GM12878 (cell line): ENCODE measurements around the gene ZNF22. TPM values are rescaled to one million over a fixed set of nuclear protein-coding genes. Genes with fewer than 3 reads are reported as not detected.

Experiments
- ATAC-seq: fragments of 200-7000 bp; cut with Tn5 transposase; 3 replicates; pipeline ENCODE4 v1.9.1; 2020; ENCODE audit warnings: mild to moderate bottlenecking, moderate library complexity
- BruUV-seq: library from RNA; stranded (reverse); fragments of 400-500 nt; replicated peaks from 2 replicates; lab custom pipeline; 2021; lab: Mats Ljungman, UMichigan
- CTCF ChIA-PET: fragments of 300-600 bp; sonication (Branson Sonifier 250); formaldehyde crosslinking; extraction: SDS; loops from one replicate; lab custom pipeline; 2021; ENCODE audit warnings: inconsistent platforms; lab: Yijun Ruan, JAX
- POLR2A ChIA-PET: fragments of 350-600 bp; formaldehyde crosslinking; extraction: SDS; loops from one replicate; lab custom pipeline; 2021; ENCODE audit warnings: inconsistent platforms; lab: Charles Lee
- RAD21 ChIA-PET: fragments of 300-600 bp; sonication (Branson Sonifier 250); formaldehyde crosslinking; loops from one replicate; lab custom pipeline; 2023; ENCODE audit warnings: antibody characterized with exemption; ENCODE audit not compliant: unreplicated experiment; lab: Charles Lee
- SMC1A ChIA-PET: fragments of 300-600 bp; sonication (Branson Sonifier 250); formaldehyde crosslinking; loops from one replicate; lab custom pipeline; 2023; ENCODE audit not compliant: unreplicated experiment, uncharacterized antibody; lab: Charles Lee
- DNase-seq: peaks from one replicate; pipeline ENCODE4 v3.0.0-alpha.2; 2011; ENCODE audit warnings: low read depth, low spot score
- FAIRE-seq: peaks from 3 replicates; lab custom pipeline; 2011; peaks lifted over from hg19 to GRCh38; lab: Jason Lieb, UNC
- H2AFZ ChIP-seq: 2 replicates; pipeline ENCODE4 v1.6.0; 2011; ENCODE audit warnings: low read depth, low read length, control low read depth; ENCODE audit not compliant: control insufficient read depth
- H3K27ac ChIP-seq: 2 replicates; pipeline ENCODE4 v1.5.1; 2011; ENCODE audit warnings: control low read depth; ENCODE audit not compliant: control insufficient read depth, insufficient read depth
- H3K27me3 ChIP-seq, 2 experiments: replicated peaks in 1 of 2; 2 replicates each; pipeline versions ENCODE4 v1.6.0 to v1.6.1; 2011; ENCODE audit warnings: low read length in 1 of 2; ENCODE audit not compliant: control insufficient read depth in 2 of 2, insufficient read depth in 2 of 2
- H3K36me3 ChIP-seq, 2 experiments: 2 replicates each; pipeline ENCODE4 v1.5.1; 2011; ENCODE audit warnings: low read length in 1 of 2; ENCODE audit not compliant: control insufficient read depth in 2 of 2, insufficient read depth in 2 of 2
- H3K4me1 ChIP-seq: 2 replicates; pipeline ENCODE4 v1.6.1; 2011; ENCODE audit warnings: mild to moderate bottlenecking, low read length, moderate library complexity, mixed read lengths; ENCODE audit not compliant: control insufficient read depth, insufficient read depth
- H3K4me2 ChIP-seq: 2 replicates; pipeline ENCODE4 v1.6.0; 2011; ENCODE audit warnings: control low read depth; ENCODE audit not compliant: control insufficient read depth, insufficient read depth
- H3K4me3 ChIP-seq: fragments of 200-600 bp; sonication (generic); 2 replicates; pipeline ENCODE4 v1.5.1; 2016
- H3K79me2 ChIP-seq: 2 replicates; pipeline ENCODE4 v1.6.0; 2011; ENCODE audit warnings: low read length; ENCODE audit not compliant: control insufficient read depth, insufficient read depth
- H3K9ac ChIP-seq: 2 replicates; pipeline ENCODE4 v1.8.0; 2011; ENCODE audit warnings: low read length, control low read depth, mixed read lengths; ENCODE audit not compliant: control insufficient read depth, insufficient read depth
- H3K9me3 ChIP-seq: replicated peaks from 3 replicates; pipeline ENCODE4 v1.5.1; 2011; ENCODE audit warnings: mild to moderate bottlenecking, low read length; ENCODE audit not compliant: control insufficient read depth, insufficient read depth
- H4K20me1 ChIP-seq: 2 replicates; pipeline ENCODE4 v1.6.0; 2011; ENCODE audit not compliant: control insufficient read depth, insufficient read depth
- CEBPB ChIP-seq, 2 experiments: fragments of 150-350 bp in 1 of 2; IDR thresholded peaks; 2 replicates each; pipeline ENCODE4 v1.6.1; 2012 to 2014; ENCODE audit warnings: low read depth in 2 of 2, low read length in 2 of 2, borderline replicate concordance in 1 of 2, inconsistent platforms in 1 of 2
- CHD4 ChIP-seq: fragments of 200-600 bp; sonication (generic); IDR thresholded peaks from 2 replicates; pipeline ENCODE4 v1.6.1; 2016; ENCODE audit warnings: mild to moderate bottlenecking
- DPF2 ChIP-seq: fragments of 450-650 bp; IDR thresholded peaks from 2 replicates; pipeline ENCODE4 v1.6.1; 2017; ENCODE audit warnings: mild to moderate bottlenecking
- E2F4 ChIP-seq: IDR thresholded peaks from 2 replicates; pipeline ENCODE4 v1.6.1; 2012; ENCODE audit warnings: low read depth, low read length, improper control_type of control experiment
- KDM1A ChIP-seq: fragments of 200-600 bp; sonication (generic); IDR thresholded peaks from 2 replicates; pipeline ENCODE4 v1.6.1; 2016; ENCODE audit warnings: borderline replicate concordance
- MEF2B ChIP-seq: fragments of 450-650 bp; IDR thresholded peaks from 2 replicates; pipeline ENCODE4 v1.6.1; 2018; ENCODE audit warnings: mild to moderate bottlenecking, moderate library complexity; ENCODE audit not compliant: partially characterized antibody, poor library complexity, severe bottlenecking
- NFXL1 ChIP-seq: fragments of 450-650 bp; IDR thresholded peaks from 2 replicates; pipeline ENCODE4 v1.6.1; 2017; ENCODE audit warnings: antibody characterized with exemption, mild to moderate bottlenecking, borderline replicate concordance
- NFYB ChIP-seq: IDR thresholded peaks from 2 replicates; pipeline ENCODE4 v1.6.1; 2011; ENCODE audit warnings: low read depth, mild to moderate bottlenecking, low read length, improper control_type of control experiment, moderate library complexity; ENCODE audit not compliant: insufficient read depth
- NR2C1 ChIP-seq: fragments of 450-650 bp; IDR thresholded peaks from 2 replicates; pipeline ENCODE4 v1.6.1; 2017; ENCODE audit warnings: antibody characterized with exemption, mild to moderate bottlenecking, moderate library complexity
- NRF1 ChIP-seq: conservative IDR thresholded peaks from 2 replicates; pipeline ENCODE4 v1.6.1; 2011; ENCODE audit warnings: mild to moderate bottlenecking, low read depth, low read length, improper control_type of control experiment
- POLR2A ChIP-seq: IDR thresholded peaks from 2 replicates; pipeline ENCODE4 v1.6.1; 2011; ENCODE audit warnings: low read depth, mild to moderate bottlenecking, low read length
- SIX5 ChIP-seq: IDR thresholded peaks from 2 replicates; pipeline ENCODE4 v1.6.1; 2011; ENCODE audit warnings: mild to moderate bottlenecking, low read depth, low read length, moderate library complexity; ENCODE audit not compliant: severe bottlenecking
- SREBF1 ChIP-seq: IDR thresholded peaks from 2 replicates; pipeline ENCODE4 v1.6.1; 2012; ENCODE audit warnings: mild to moderate bottlenecking, low read length
- TBL1XR1 ChIP-seq: IDR thresholded peaks from 2 replicates; pipeline ENCODE4 v1.6.1; 2012; ENCODE audit warnings: low read depth, low read length, improper control_type of control experiment
- ZBED1 ChIP-seq: IDR thresholded peaks from 2 replicates; pipeline ENCODE4 v1.6.1; 2016; ENCODE audit warnings: borderline replicate concordance
- ZNF384 ChIP-seq: IDR thresholded peaks from 2 replicates; pipeline ENCODE4 v1.6.1; 2012; ENCODE audit warnings: low read depth, mild to moderate bottlenecking, low read length, improper control_type of control experiment, borderline replicate concordance
- WGBS: methylation state at CpG from one replicate; pipeline ENCODE4 v1.1.6; 2016; ENCODE audit warnings: low lambda C conversion rate; ENCODE audit not compliant: insufficient replicate concordance, insufficient coverage; ENCODE audit errors: missing lambda C conversion rate; 5-methylcytosine and 5-hydroxymethylcytosine counted together
- in situ Hi-C: fragments of 300-500 bp; cut with MboI; formaldehyde crosslinking; loops from 9 replicates; pipeline ENCODE4 v1.14.3; 2018; ENCODE audit warnings: mixed read lengths
- intact Hi-C: fragments of 100-400 bp; cut with micrococcal nuclease; formaldehyde crosslinking; loops from one replicate; pipeline ENCODE4 v1.14.2; 2022; ENCODE audit not compliant: unreplicated experiment
- polyA plus RNA-seq, 11 experiments: library from polyadenylated mRNA; depleted of rRNA in 4 of 11; unstranded in 6 of 11; stranded (reverse) in 5 of 11; fragments of >200 nt; fragmentation: Nextera tagmentation in 4 of 11; fragmentation: Illumina TruSeq in 1 of 11; extraction: Ambion mirVana in 4 of 11; extraction: Trizol in 1 of 11; gene quantifications; 1 replicate in 1 of 11; 2 replicates in 10 of 11; pipeline versions ENCODE4 v1.2.1 to v1.2.3, GENCODE V29; 2011 to 2016; ENCODE audit warnings: inconsistent platforms in 2 of 11, missing spikeins in 2 of 11, low read depth in 1 of 11
- total RNA-seq, 4 experiments: library from RNA; depleted of rRNA in 3 of 4; stranded (reverse); fragments of >200 nt in 3 of 4; fragmentation: Illumina TruSeq in 1 of 4; extraction: Trizol in 1 of 4; gene quantifications; 2 replicates each; pipeline versions ENCODE4 v1.2.1 to v1.2.3, GENCODE V29; 2013 to 2021
- TF ChIP-seq, protein P1 (sequence below): IDR thresholded peaks from 2 replicates; pipeline ENCODE4 v1.6.1; 2011; ENCODE audit warnings: borderline replicate concordance, low read depth, mild to moderate bottlenecking, moderate library complexity, low read length; ENCODE audit not compliant: insufficient read depth, poor library complexity, severe bottlenecking
- TF ChIP-seq, protein P2 (sequence below): fragments of 450-650 bp; IDR thresholded peaks from 2 replicates; pipeline ENCODE4 v1.6.1; 2016; ENCODE audit warnings: mild to moderate bottlenecking

ZNF22 gene
- total and polyA plus RNA-seq, 10 of the 15 experiments (the other 5 are each of a cell fraction or from before 2014, with no cell fraction given): 31.1 to 74.4 (median 43.8) TPM

DNA sequence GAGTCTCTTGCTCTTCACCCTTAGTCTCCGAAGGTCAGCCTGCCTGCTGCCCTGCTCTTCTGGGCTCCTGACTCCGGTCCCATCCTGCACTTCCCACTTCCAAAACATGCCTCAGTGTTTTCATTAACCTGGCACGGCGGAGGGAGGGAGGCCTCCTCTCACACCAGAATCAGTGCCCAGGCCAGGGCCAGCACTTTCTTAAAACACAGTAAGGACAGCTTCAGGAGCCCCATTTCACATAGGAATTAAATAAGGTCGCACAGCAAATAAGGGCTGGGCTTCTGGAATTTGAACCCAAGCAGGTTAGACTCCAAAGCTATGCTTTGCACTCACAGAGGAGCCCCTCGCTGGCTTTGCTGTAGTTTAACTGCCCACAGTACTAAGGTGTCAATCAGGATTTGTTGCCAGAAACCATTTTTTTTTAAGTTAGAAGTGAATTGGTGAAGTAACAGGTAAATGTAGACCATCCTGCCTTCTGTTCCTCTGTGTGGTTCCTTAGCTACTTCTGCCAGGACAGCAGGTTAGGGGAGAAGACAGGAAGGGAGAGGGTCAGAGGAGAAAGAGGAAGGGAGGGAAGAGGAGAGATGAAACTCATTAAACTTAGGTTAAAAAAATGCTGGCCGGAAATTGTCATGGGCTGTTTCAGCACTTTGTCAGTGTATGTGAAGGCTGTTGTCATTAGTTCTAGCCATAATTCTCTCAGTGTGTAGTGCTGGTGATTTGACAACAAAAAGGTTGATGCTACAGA, 40.1 kb upstream of the ZNF22 start:
- ATAC-seq (peak; percentile 0; the same call in 2 of the 3 replicates), FAIRE-seq (peak; percentile 59), DNase-seq (no peak)
- ChIA-PET SMC1A (interaction anchor here (2.0 to 9.3 kb wide), 6 partner anchors 13 to 43 kb away, joined by 6 to 147 read pairs (median 9); partner anchors contain the start of gene DEPP1), POLR2A (interaction anchor here (1.0 to 14.0 kb wide), 5 partner anchors 8 to 27 kb away, joined by 3 to 174 read pairs (median 8); partner anchors contain the start of gene DEPP1), CTCF (interaction anchor here (1.3 to 9.1 kb wide), 6 partner anchors 10 to 27 kb away, joined by 4 to 116 read pairs (median 5); partner anchors contain the start of gene DEPP1), RAD21 (interaction anchor here (1.5 to 9.2 kb wide), 5 partner anchors 8 to 18 kb away, joined by 4 to 124 read pairs (median 38); partner anchors contain the start of gene DEPP1)
- in situ Hi-C loops (loop anchor here (10.0 to 25.0 kb wide), 2 partner anchors 1556 to 1798 kb away; partner anchors contain the start of gene HNRNPF), intact Hi-C loops (loop anchor here (10.0 kb wide), 2 partner anchors 414 to 1816 kb away; partner anchors contain the start of gene ALOX5)
- peak overlapping the region; percentile 78 for H3K4me3 ChIP-seq
- WGBS: 73% methylated on average over 7 of the region's 7 CpGs
- peak overlapping the region; percentile 47 for H3K9ac ChIP-seq
- no TSS peak for BruUV-seq
- no peaks in the 10 kb centered on the region for H3K9me3 ChIP-seq
- peak overlapping the region; percentile 1; the same call in 1 of the 2 replicates for H2AFZ ChIP-seq
- no peaks in the 10 kb centered on the region for H4K20me1 ChIP-seq
- H3K36me3 ChIP-seq: no peaks in the 10 kb centered on the region
- no peaks in the 10 kb centered on the region for H3K27me3 ChIP-seq
- H3K79me2 ChIP-seq: peaks cover 43% of the 10 kb centered on the region
- peak overlapping the region; percentile 45 for H3K27ac ChIP-seq
- H3K4me2 ChIP-seq: peak overlapping the region; percentile 82
- peaks cover 55% of the 10 kb centered on the region for H3K4me1 ChIP-seq
- TF ChIP-seq SREBF1 (no peak), CHD4 (no peak), DPF2 (no peak), SIX5 (no peak), NR2C1 (no peak), POLR2A (no peak), ZBED1 (no peak), NFXL1 (no peak), NFYB (no peak), ZNF384 (peak; percentile 46; the same call in 1 of the 2 replicates), TBL1XR1 (no peak), NRF1 (no peak), E2F4 (no peak), CEBPB (IDR thresholded peaks at IDR 0.05; ENCODE audit: borderline replicate concordance in 1 of 2, low read depth in 2 of 2, low read length in 2 of 2) (no peak), MEF2B (no peak), KDM1A (no peak)
- TF ChIP-seq, protein P1, sequence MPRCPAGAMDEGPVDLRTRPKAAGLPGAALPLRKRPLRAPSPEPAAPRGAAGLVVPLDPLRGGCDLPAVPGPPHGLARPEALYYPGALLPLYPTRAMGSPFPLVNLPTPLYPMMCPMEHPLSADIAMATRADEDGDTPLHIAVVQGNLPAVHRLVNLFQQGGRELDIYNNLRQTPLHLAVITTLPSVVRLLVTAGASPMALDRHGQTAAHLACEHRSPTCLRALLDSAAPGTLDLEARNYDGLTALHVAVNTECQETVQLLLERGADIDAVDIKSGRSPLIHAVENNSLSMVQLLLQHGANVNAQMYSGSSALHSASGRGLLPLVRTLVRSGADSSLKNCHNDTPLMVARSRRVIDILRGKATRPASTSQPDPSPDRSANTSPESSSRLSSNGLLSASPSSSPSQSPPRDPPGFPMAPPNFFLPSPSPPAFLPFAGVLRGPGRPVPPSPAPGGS: no peak
- TF ChIP-seq, protein P2, sequence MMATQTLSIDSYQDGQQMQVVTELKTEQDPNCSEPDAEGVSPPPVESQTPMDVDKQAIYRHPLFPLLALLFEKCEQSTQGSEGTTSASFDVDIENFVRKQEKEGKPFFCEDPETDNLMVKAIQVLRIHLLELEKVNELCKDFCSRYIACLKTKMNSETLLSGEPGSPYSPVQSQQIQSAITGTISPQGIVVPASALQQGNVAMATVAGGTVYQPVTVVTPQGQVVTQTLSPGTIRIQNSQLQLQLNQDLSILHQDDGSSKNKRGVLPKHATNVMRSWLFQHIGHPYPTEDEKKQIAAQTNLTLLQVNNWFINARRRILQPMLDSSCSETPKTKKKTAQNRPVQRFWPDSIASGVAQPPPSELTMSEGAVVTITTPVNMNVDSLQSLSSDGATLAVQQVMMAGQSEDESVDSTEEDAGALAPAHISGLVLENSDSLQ: peak; percentile 91
